ENCODE measurements around the gene CLCN2. TPM values are rescaled to one million over a fixed set of nuclear protein-coding genes. Genes with fewer than 3 reads are reported as not detected.

Gene CLCN2
- polyA plus RNA-seq, 1 donor from 2014 or later: 13.4 TPM

DNA sequence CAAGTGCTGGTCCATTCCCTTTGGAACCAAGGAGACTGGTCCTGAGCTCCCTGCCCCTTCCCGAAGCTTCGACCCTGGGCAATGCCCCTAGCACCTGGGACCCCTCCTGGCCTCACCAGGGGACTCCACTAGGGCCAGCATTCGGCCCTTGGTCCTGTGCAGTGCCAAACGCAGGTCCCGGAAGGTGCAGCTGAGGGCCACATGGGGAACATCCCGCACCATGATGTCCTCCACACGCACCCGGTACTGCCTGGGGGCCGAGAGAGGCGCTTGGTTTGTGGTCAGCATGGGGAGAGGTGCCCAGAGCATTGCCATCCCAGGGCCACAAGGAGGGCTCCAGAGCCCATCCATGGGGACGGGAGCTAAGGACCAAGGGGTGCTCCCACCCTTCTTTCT lies 7.9 kb downstream of the CLCN2 start:
- no peaks in the 10 kb centered on the region for H3K36me3 ChIP-seq (ENCODE audit: insufficient read depth, low read length)

DNA sequence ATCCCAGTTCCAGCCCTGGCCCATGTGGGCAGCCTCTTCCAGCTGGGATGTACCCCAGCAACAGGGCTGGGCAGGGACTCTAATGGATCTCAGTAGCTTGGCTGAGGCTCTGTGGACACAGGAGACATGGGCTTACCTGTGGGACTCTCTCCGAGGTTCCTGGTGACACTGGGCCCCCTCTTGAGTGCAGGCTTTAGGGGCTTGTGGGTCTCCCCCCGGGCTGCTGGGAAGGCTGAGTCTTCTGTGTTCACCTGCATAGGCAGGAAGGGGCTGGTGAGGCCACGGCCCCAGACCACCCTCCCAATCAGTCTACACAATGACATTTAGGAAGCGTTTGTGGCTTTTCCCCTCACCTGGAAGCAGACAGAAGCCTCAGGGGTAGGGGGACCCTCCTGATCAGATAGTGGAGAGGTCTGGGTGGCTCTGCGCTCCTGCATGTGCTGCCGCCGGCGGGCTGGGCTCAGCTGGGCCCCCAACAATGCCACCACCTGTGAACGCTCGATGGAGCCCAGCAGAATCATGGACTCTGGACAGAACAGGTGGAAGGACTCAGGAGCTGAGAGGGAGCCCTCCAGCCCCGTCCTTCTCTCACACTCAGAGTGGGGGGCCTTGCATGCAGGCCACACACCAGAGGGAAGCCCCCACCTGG lies 8.4 kb downstream of the CLCN2 start:
- Histone ChIP-seq H3K9ac (ENCODE audit: low read length) (no peak overlapping the region), H3K27me3 (ENCODE audit: insufficient read depth, low read depth, low read length) (no peaks in the 10 kb centered on the region), H2AFZ (ENCODE audit: low read depth, low read length) (no peak overlapping the region), H3K9me3 (ENCODE audit: low read length) (no peaks in the 10 kb centered on the region), H3K4me3 (ENCODE audit: low read length) (no peak overlapping the region), H3F3A (ENCODE audit: insufficient read depth, low read length, poor library complexity, severe bottlenecking) (no peaks in the 10 kb centered on the region), H3K27ac (ENCODE audit: low read length) (no peak overlapping the region), H3K9me2 (ENCODE audit: insufficient read depth, low read length) (no peaks in the 10 kb centered on the region), H3K79me2 (replicated peaks; ENCODE audit: insufficient read depth, low read length) (no peaks in the 10 kb centered on the region), H3K4me2 (ENCODE audit: low read length) (no peak overlapping the region), H4K20me1 (ENCODE audit: insufficient read depth) (no peaks in the 10 kb centered on the region), H3K36me3 (ENCODE audit: insufficient read depth, low read length) (no peaks in the 10 kb centered on the region)
- TF ChIP-seq MXI1 (conservative IDR thresholded peaks at IDR 0.05; ENCODE audit: poor library complexity, severe bottlenecking): no peak
- TF ChIP-seq, protein P1, sequence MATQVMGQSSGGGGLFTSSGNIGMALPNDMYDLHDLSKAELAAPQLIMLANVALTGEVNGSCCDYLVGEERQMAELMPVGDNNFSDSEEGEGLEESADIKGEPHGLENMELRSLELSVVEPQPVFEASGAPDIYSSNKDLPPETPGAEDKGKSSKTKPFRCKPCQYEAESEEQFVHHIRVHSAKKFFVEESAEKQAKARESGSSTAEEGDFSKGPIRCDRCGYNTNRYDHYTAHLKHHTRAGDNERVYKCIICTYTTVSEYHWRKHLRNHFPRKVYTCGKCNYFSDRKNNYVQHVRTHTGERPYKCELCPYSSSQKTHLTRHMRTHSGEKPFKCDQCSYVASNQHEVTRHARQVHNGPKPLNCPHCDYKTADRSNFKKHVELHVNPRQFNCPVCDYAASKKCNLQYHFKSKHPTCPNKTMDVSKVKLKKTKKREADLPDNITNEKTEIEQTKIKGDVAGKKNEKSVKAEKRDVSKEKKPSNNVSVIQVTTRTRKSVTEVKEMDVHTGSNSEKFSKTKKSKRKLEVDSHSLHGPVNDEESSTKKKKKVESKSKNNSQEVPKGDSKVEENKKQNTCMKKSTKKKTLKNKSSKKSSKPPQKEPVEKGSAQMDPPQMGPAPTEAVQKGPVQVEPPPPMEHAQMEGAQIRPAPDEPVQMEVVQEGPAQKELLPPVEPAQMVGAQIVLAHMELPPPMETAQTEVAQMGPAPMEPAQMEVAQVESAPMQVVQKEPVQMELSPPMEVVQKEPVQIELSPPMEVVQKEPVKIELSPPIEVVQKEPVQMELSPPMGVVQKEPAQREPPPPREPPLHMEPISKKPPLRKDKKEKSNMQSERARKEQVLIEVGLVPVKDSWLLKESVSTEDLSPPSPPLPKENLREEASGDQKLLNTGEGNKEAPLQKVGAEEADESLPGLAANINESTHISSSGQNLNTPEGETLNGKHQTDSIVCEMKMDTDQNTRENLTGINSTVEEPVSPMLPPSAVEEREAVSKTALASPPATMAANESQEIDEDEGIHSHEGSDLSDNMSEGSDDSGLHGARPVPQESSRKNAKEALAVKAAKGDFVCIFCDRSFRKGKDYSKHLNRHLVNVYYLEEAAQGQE (IDR thresholded peaks at IDR 0.05; ENCODE audit: borderline replicate concordance): no peak
- no peak for TF ChIP-seq TAF1 (IDR thresholded peaks at IDR 0.05; ENCODE audit: low read depth)
- TF ChIP-seq EZH2 (IDR thresholded peaks at IDR 0.05; ENCODE audit: borderline replicate concordance, insufficient read depth, low read length, poor library complexity, severe bottlenecking): no peak
- TF ChIP-seq, protein P2, sequence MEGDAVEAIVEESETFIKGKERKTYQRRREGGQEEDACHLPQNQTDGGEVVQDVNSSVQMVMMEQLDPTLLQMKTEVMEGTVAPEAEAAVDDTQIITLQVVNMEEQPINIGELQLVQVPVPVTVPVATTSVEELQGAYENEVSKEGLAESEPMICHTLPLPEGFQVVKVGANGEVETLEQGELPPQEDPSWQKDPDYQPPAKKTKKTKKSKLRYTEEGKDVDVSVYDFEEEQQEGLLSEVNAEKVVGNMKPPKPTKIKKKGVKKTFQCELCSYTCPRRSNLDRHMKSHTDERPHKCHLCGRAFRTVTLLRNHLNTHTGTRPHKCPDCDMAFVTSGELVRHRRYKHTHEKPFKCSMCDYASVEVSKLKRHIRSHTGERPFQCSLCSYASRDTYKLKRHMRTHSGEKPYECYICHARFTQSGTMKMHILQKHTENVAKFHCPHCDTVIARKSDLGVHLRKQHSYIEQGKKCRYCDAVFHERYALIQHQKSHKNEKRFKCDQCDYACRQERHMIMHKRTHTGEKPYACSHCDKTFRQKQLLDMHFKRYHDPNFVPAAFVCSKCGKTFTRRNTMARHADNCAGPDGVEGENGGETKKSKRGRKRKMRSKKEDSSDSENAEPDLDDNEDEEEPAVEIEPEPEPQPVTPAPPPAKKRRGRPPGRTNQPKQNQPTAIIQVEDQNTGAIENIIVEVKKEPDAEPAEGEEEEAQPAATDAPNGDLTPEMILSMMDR (IDR thresholded peaks at IDR 0.05; ENCODE audit: poor library complexity, severe bottlenecking): no peak
- no peak for TF ChIP-seq SMC3 (conservative IDR thresholded peaks at IDR 0.05; ENCODE audit: poor library complexity)
- no peak for TF ChIP-seq RAD21 (conservative IDR thresholded peaks at IDR 0.05)
- no peak for TF ChIP-seq POLR2AphosphoS5 (IDR thresholded peaks at IDR 0.05)
- TF ChIP-seq EP300 (conservative IDR thresholded peaks at IDR 0.05; ENCODE audit: poor library complexity, severe bottlenecking): no peak

More for the DNA sequence above, 7.9 kb downstream of the CLCN2 start:
- H3K9me3 ChIP-seq (ENCODE audit: low read length): no peaks in the 10 kb centered on the region
- H4K20me1 ChIP-seq (ENCODE audit: insufficient read depth): no peaks in the 10 kb centered on the region
- H3K9ac ChIP-seq (ENCODE audit: low read length): no peak overlapping the region
- H3K79me2 ChIP-seq (replicated peaks; ENCODE audit: insufficient read depth, low read length): no peaks in the 10 kb centered on the region
- H3F3A ChIP-seq (ENCODE audit: insufficient read depth, low read length, poor library complexity, severe bottlenecking): no peaks in the 10 kb centered on the region
- no peaks in the 10 kb centered on the region for H3K9me2 ChIP-seq (ENCODE audit: insufficient read depth, low read length)
- H2AFZ ChIP-seq (ENCODE audit: low read depth, low read length): no peak overlapping the region
- no peak overlapping the region for H3K27ac ChIP-seq (ENCODE audit: low read length)
- TF ChIP-seq TAF1 (IDR thresholded peaks at IDR 0.05; ENCODE audit: low read depth) (no peak), SMC3 (conservative IDR thresholded peaks at IDR 0.05; ENCODE audit: poor library complexity) (no peak), POLR2AphosphoS5 (IDR thresholded peaks at IDR 0.05) (no peak), EZH2 (IDR thresholded peaks at IDR 0.05; ENCODE audit: borderline replicate concordance, insufficient read depth, low read length, poor library complexity, severe bottlenecking) (no peak), EP300 (conservative IDR thresholded peaks at IDR 0.05; ENCODE audit: poor library complexity, severe bottlenecking) (no peak), RAD21 (conservative IDR thresholded peaks at IDR 0.05) (no peak), MXI1 (conservative IDR thresholded peaks at IDR 0.05; ENCODE audit: poor library complexity, severe bottlenecking) (no peak)
- TF ChIP-seq, protein P1 (IDR thresholded peaks at IDR 0.05; ENCODE audit: borderline replicate concordance): no peak
- TF ChIP-seq, protein P2 (IDR thresholded peaks at IDR 0.05; ENCODE audit: poor library complexity, severe bottlenecking): no peak
- no peaks in the 10 kb centered on the region for H3K27me3 ChIP-seq (ENCODE audit: insufficient read depth, low read depth, low read length)
- no peak overlapping the region for H3K4me2 ChIP-seq (ENCODE audit: low read length)
- H3K4me3 ChIP-seq (ENCODE audit: low read length): no peak overlapping the region
